Ramos (cell line): ENCODE results near the gene COMT.
"Not testable (repeated sequence)": the region's sequence is repeated elsewhere in the genome, so short reads cannot be mapped to it uniquely, and the experiment has no call there.

ENCODE experiments used
- in situ Hi-C: fragments of 300-500 bp; cut with MboI; formaldehyde crosslinking; loops from one replicate; pipeline ENCODE4 v1.14.3; 2022; ENCODE audit warnings: low sequenced_read_pairs; ENCODE audit not compliant: unreplicated experiment

COMT gene

GRCh38 chr22:19926028-19926427 lies 15.5 kb upstream of the COMT start:
- in situ Hi-C loops: not testable (repeated sequence)

- in situ Hi-C loops: no loop called here
Observed at GRCh38 chr22:19927696-19928095, 13.9 kb upstream of the COMT start.

GRCh38 chr22:19928207-19928606 lies 13.4 kb upstream of the COMT start:
- in situ Hi-C loops: no loop called here

GRCh38 chr22:19929586-19930550 lies 11.7 kb upstream of the COMT start:
- in situ Hi-C loops: no loop called here

- in situ Hi-C loops: no loop called here
Observed at GRCh38 chr22:19930551-19931486, 10.8 kb upstream of the COMT start.

GRCh38 chr22:19931514-19931913 lies 10.1 kb upstream of the COMT start:
- in situ Hi-C loops: no loop called here

GRCh38 chr22:19932367-19933206 lies 9.0 kb upstream of the COMT start:
- in situ Hi-C loops: no loop called here

GRCh38 chr22:19933341-19934241 lies 8.0 kb upstream of the COMT start:
- in situ Hi-C loops: no loop called here

GRCh38 chr22:19935123-19935718 lies 6.4 kb upstream of the COMT start:
- in situ Hi-C loops: not testable (repeated sequence)

GRCh38 chr22:19936513-19936912 lies 5.1 kb upstream of the COMT start:
- in situ Hi-C loops: no loop called here

- in situ Hi-C loops: no loop called here
Observed at GRCh38 chr22:19937616-19938473, 3.7 kb upstream of the COMT start.

GRCh38 chr22:19940536-19941364 lies 822 bp upstream of the COMT start:
- in situ Hi-C loops: no loop called here

- in situ Hi-C loops: no loop called here
Observed at GRCh38 chr22:19942157-19943081, 847 bp downstream of the COMT start.

- in situ Hi-C loops: no loop called here
Observed at GRCh38 chr22:19943082-19944026, 1.8 kb downstream of the COMT start.
